GM12873 (cell line): ENCODE data around the gene SLC43A2.

Source experiments
- CTCF ChIP-seq: IDR thresholded peaks from 2 replicates; pipeline ENCODE4 v1.5.1; 2012; ENCODE audit warnings: low read depth, mild to moderate bottlenecking, moderate library complexity, low read length, control low read depth; ENCODE audit not compliant: insufficient read depth; ENCODE audit errors: missing control alignments

SLC43A2 gene

GRCh38 chr17:1627982-1628855 lies at the start of gene SLC43A2:
Gene SLC43A2 (minus strand): TSS chr17:1628834. CDS start chr17:1627874, 960 bp downstream.
- TF ChIP-seq CTCF: no peak

DNA sequence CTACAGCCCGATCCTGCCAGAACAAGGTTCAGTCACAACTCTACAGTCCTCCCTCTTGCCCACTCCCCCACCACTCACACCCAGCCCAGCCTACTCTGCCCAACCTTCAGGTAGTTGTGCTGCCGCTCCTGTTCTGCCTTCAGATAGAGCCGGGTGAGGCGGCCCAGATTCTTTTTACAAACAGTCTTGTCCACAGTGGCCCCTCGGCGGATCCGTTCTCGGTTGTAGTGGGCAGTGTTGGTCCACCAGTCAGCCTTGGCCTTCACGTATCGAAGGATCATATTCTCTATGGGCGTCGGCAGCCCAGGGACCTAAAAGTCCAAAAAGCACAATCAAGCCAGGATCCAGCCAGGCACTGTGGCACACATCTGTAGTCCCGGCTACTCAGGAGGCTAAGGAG lies 47.8 kb upstream of the SLC43A2 start:
- TF ChIP-seq CTCF: no peak

GRCh38 chr17:1673041-1673785 lies 44.6 kb upstream of the SLC43A2 start:
- TF ChIP-seq CTCF: no peak

DNA sequence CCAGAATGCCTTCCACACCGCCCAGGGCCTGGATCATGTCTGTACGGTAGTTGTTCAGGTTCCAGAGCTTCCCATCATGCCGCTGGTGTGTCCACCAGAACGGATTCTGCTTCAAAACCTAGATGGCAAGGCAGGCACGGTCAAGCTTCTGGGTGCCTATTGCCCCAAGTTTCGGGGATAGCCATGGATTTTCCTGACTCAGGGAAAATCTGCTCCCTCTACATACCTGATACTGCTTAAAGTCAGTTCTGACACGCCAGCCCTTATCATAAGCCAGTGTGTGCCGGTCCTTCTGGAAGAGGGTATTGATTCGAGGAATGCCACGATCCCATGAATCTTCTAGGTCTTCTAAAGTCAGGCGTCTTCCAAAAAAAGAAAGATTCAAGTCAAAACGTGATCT lies 32.4 kb upstream of the SLC43A2 start:
- no peak for TF ChIP-seq CTCF

DNA sequence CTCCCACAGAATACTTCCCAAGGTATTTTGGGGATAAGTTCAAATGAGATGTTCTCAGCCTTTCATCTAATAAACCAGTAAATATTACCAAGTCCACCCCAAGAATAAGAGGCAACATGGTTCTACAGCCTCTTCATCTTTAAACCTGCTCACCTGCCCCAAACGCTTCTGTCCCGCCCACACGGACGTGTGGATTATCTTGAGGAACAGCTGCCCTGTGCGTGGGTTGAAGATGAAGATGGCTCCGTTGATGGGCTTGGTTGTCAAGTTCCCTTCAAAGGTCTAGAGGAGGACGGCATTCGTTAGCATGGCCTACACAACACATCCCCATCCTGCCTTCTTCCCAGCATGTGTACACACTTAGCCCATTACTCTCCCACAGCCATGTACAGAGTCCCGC lies 29.5 kb upstream of the SLC43A2 start:
- no peak for TF ChIP-seq CTCF

DNA sequence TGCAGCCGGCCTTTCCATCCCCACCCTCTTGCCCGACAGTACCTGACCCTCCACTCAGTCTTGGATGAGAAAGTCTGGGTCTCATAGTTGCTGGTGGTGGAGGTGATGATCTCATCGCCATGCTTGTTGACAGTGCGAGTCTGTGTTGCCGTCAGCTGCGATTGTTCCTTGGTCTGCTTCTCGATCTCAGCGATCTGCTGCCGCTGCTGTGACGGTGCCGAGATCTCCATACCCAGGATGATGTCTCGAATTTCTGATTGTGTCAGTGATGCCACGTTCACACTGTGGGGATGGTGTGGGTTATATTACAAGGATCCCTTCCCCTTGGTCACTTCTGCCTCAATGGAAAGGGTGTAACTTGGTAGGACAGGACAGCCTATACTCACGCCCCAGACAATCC lies 25.1 kb upstream of the SLC43A2 start:
- TF ChIP-seq CTCF: no peak

GRCh38 chr17:1651559-1651844 lies 22.9 kb upstream of the SLC43A2 start:
- no peak for TF ChIP-seq CTCF
